ENCODE results near the gene LMNA.
A peak's percentile ranks its signal among the peaks of the same experiment; 100 is the strongest.
"Not testable (repeated sequence)": the region's sequence is repeated elsewhere in the genome, so short reads cannot be mapped to it uniquely, and the experiment has no call there.

LMNA gene

DNA sequence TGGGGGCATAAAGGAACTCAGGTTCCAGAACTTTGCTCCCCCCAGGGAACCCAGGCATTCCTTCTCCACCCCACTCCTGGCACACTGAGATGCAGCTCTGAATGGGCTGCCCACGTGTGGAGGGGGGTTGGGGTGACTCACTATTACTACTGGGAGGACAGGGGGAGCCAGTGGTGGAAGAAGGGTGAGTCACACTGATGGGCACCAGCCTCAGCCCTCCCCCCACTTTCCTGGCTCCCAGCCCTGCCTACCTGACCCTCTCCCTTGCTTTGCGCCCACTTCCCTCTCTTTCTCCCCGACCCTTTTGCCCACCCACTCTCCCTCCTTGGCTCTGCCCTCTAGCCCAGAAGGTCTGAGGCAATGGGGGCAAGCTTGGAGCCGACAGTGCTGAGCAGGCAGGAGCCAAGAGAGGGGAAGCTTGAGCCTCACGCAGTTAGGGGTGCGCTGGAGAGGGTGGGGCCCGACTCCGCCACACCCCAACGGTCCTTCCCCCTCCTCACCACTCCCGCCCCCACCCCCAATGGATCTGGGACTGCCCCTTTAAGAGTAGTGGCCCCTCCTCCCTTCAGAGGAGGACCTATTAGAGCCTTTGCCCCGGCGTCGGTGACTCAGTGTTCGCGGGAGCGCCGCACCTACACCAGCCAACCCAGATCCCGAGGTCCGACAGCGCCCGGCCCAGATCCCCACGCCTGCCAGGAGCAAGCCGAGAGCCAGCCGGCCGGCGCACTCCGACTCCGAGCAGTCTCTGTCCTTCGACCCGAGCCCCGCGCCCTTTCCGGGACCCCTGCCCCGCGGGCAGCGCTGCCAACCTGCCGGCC lies at the start of gene LMNA:
Gene LMNA (plus strand): TSS at position 611 of the 818 bp plus-strand sequence. CDS start 208 bp downstream, outside the sequence.
- DNase-seq: peak; percentile 44 to 81

DNA sequence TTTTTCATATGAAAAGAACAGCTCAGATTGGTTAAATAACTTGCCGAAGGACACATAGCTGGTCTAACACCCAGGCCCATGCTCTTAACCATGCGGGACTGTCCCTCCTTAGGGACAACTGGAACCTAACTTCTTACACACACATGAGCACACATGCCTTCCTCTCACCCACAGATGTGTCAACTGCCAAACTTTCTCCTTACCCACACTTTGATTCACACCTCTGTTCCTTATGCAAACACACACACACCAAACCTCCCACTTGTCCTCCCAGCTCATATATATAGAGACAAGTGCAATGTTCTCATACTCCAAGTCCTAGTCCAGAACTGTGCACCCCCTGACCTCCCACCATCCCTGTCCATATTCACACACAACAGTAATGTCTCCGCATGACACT lies 49.3 kb upstream of the LMNA start:
- no peak for DNase-seq

DNA sequence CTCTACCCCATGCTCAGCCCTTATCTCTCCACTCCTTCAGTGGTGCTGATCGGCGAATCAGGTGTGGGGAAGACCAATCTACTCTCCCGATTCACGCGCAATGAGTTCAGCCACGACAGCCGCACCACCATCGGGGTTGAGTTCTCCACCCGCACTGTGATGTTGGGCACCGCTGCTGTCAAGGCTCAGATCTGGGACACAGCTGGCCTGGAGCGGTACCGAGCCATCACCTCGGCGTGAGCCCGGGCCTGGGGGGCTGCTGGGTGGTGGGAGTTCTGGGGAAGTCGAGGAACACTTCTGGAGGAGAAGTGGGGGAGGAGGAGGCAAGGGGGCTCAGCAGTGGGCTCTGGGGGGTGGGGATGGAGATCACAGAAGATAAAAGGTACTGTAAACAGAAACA lies 48.6 kb upstream of the LMNA start:
- no peak for DNase-seq

DNA sequence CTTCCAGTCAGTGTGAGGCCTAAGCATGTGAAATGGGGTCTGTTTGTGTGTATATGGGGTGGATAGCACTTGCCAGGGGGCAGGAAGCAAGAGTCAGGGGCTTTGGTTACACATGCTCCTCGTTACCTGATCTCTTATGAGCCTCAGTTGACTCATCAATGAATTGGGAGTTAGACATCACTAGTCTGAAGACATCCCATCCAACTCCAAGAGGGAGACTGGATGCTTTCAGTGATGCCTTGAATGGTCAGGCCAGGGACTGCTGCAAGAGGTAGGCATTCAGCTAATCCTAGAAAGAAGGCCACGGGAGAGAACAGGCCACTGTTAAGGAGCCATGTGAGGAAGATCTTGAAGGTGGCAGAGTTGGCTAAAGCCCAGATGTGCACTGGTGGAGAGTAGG lies 47.2 kb upstream of the LMNA start:
- DNase-seq: no peak

DNA sequence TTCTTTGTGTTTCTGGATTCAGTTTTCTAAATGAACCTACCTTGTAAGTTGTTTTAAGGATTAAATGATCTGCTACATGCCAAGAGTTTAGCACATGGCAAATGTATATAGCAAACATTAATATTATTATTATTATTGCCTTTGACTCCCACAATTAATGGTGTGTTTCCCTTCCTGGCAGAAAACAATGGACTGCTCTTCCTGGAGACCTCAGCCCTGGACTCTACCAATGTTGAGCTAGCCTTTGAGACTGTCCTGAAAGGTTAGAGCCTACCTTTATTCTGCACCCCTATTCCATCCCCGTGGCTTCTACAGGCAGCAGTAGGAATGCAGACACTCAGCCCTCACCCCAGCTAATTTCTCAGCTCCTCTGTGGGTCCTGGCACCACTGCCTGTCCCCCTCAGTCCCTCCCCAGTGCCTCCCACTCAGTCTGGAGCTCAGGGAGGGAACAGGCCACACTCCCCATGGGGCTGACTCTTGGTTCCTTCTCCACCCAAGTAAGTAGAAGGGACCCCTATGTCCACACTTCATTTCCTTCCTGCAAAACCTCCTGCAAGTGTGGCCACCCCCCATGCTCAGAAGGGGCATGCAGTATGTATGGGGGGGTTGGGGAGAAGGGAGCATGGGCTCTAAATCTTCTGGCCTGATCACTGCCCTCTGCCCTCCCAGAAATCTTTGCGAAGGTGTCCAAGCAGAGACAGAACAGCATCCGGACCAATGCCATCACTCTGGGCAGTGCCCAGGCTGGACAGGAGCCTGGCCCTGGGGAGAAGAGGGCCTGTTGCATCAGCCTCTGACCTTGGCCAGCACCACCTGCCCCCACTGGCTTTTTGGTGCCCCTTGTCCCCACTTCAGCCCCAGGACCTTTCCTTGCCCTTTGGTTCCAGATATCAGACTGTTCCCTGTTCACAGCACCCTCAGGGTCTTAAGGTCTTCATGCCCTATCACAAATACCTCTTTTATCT lies 44.7 kb upstream of the LMNA start:
- DNase-seq: no peak

GRCh38 chr1:156070548-156070947 lies 44.0 kb upstream of the LMNA start:
- no peak for DNase-seq

DNA sequence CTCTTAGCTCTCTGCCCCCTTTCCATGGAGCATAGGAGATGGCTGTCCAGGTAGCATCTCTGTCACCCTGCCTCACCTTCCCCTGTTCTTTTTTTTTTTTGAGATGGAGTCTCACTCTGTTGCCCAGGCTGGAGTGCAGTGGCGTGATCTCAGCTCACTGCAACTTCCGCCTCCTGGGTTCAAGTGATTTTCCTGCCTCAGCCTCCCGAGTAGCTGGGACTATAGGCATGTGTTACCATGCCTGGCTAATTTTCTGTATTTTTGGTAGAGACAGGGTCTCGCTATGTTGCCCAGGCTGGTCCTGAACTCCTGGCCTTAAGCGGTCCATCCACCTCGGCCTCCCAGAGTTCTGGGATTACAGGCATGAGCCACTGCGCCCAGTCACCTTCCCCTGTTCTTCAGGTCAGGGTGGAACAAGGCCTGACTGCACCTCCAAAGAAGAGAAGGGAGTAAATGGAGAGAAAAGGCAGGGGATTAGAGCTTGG lies 43.1 kb upstream of the LMNA start:
- not testable (repeated sequence) for DNase-seq

DNA sequence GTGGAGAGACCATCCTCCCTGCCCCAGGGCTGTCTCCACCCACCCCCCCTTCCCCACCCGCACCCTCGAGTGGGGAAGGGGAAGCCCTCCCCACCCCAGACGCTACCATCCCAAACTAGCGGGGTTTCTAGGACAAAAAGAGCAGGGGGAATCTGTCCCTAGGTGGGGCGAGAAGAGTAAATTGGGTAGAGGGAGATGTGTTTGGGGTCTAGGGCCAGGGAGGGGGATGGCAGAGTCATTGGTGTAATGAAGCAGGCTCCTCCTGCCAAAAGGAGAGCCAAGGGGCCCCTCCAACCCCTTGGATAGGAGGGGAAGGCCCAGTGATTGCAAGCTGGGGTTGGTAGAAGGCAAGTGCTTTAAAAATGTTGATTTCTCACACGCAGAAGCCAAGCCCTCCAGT lies 42.3 kb upstream of the LMNA start:
- DNase-seq: no peak

DNA sequence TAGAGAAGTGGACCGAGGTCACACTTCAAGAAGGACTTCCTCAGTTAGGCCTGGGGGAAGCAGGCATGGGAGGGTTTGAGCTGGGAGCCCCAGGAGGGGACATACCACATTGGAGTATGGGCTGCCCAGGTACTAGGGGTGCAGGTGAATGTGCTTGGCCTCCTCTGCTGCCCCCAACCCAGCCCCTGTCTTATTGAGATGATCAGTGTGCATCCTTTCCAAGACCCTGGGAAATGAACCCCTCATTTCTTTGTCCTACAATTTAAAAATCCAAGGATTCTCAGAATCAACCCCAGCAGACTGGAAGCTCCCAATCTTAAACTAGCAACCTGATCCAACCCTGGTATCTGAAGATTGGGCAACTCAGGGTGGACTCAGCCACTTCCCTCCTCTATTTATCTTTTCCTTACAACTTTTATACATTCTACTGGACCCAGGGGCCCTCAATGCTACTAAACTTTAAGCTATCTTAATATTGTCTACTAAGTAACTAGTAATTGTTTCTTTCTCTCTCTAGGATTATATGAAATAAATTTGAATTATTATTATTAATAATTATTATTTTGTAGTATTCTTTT lies 41.3 kb upstream of the LMNA start:
- DNase-seq: no peak

GRCh38 chr1:156073740-156074139 lies 40.8 kb upstream of the LMNA start:
- DNase-seq: no peak

DNA sequence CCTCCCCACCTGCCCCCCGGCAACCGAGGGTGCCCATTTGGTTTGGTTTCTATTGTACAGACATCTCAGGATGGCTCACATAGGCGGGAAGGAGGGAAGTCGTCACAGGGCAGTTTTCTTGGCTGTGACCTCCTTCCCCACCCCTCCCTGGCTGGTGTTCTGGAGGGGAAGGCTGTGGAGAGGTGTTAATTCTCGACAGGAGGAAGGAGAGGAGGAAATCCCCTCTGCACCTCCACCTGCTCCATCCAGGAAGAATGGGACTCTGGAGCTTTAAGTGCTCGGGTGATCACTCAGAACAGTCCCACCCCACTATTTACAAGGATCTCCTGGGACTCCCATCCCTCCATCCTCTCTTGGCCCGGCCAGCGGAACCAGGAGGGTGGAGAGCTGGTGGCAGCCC lies 39.9 kb upstream of the LMNA start:
- DNase-seq: no peak

GRCh38 chr1:156075162-156075561 lies 39.3 kb upstream of the LMNA start:
- no peak for DNase-seq

GRCh38 chr1:156075775-156076204 lies 38.7 kb upstream of the LMNA start:
- DNase-seq: no peak

- DNase-seq: no peak
Observed at GRCh38 chr1:156076609-156077429, 37.7 kb upstream of the LMNA start.

- DNase-seq: no peak
Observed at GRCh38 chr1:156077430-156077760, 37.1 kb upstream of the LMNA start.

- no peak for DNase-seq
Observed at GRCh38 chr1:156078728-156079127, 35.8 kb upstream of the LMNA start.

DNA sequence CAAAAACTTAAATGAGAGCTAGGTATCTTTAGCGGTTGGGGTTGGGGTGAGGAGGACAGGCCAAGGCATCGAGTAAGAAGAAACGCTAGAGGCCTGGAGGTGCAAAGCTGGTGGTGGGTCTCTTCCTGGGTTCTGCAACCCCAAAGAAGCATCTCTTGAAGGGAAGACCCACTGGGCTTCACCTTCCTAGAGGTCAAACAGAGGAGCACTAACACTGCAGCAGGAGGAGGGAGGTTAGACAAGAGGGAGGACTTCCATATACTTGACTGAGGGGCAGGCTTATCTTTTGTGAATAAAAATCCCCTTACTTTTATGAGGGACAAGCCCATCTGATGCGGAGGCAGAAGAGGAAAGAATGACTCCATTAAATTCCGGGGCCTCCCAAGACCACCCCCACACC lies 34.7 kb upstream of the LMNA start:
- DNase-seq: no peak

- DNase-seq: no peak
Observed at GRCh38 chr1:156080241-156080862, 34.2 kb upstream of the LMNA start.

GRCh38 chr1:156080863-156081179 lies 33.7 kb upstream of the LMNA start:
- no peak for DNase-seq

DNA sequence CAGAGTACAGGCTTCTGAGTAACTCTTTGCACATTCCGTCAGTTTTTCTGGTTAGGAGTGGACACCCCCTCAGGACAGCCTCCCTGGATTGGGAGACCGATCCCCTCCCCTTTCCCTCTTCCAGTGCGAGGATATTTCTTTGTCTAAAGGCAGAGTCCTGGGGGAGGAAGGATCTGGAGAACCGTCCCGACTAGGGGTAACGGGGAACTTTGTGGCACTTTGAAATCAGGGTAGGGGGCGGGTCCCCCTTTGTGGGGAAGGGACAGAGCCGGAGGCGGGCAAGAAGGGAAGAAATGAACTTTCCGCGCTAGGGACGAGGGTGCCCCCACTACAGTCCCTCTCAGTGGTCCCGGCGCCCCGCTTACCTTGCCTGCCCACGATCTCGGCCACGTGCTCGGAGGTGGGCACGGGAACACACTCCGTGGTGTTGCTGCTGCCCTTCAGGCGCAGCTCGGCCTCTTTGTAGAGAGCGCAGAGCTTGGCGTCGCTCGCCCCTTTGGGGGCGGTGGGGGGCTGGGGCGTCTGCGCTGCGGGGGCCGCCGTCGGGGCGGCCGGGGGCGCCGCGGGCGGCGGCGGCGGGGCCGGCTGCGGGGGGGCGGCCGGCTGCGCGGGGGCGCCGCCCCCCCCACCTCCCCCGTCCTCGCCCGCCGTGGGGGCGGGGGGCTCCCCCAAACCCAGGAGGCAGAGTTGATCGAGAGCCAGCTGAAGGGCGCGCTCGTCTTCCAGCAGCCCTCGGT lies 33.2 kb upstream of the LMNA start:
- DNase-seq: no peak

- DNase-seq: no peak
Observed at GRCh38 chr1:156081917-156082308, 32.6 kb upstream of the LMNA start.
